ENCODE data around the gene FGF6. TPM values are rescaled to one million over a fixed set of nuclear protein-coding genes. Genes with fewer than 3 reads are reported as not detected.

The FGF6 gene
- total RNA-seq, 4 donors from 2014 or later = not detected

- Histone ChIP-seq H3K4me3 (no peak overlapping the region), H3K9me3 (no peaks in the 10 kb centered on the region), H3K4me1 (peaks cover 0 to 31% (median 0%) of the 10 kb centered on the region in 3 donors), H3K36me3 (no peaks in the 10 kb centered on the region), H3K27me3 (no peaks in the 10 kb centered on the region), H3K27ac (peak overlapping the region in 3 of 4 donors; percentile 78 to 85 (median 82))
- no peak for ATAC-seq
- no peak for TF ChIP-seq POLR2A (IDR thresholded peaks at IDR 0.05)
- no peak for TF ChIP-seq CTCF (IDR thresholded peaks at IDR 0.05)
- TF ChIP-seq EP300 (IDR thresholded peaks at IDR 0.05) = no peak
- TF ChIP-seq POLR2AphosphoS5 (IDR thresholded peaks at IDR 0.05) = no peak
- 85 to 100% methylated on average over 1 to 4 of the region's 5 CpGs for WGBS, 2 donors (ENCODE audit: low coverage in 1 of 2)
Measured at GRCh38 chr12:4418913-4419312, 26.7 kb downstream of the FGF6 start.

GRCh38 chr12:4417936-4418335, 27.7 kb downstream of the FGF6 start:
- Histone ChIP-seq H3K27me3 (no peaks in the 10 kb centered on the region), H3K4me3 (peak overlapping the region in 1 of 2 donors; percentile 27), H3K9me3 (no peaks in the 10 kb centered on the region), H3K4me1 (peaks cover 0 to 31% (median 0%) of the 10 kb centered on the region in 3 donors), H3K36me3 (no peaks in the 10 kb centered on the region), H3K27ac (peak overlapping the region; percentile 69 to 85 (median 80))
- TF ChIP-seq POLR2AphosphoS5 (IDR thresholded peaks at IDR 0.05) (no peak), POLR2A (IDR thresholded peaks at IDR 0.05) (no peak), CTCF (IDR thresholded peaks at IDR 0.05) (no peak), EP300 (IDR thresholded peaks at IDR 0.05) (no peak)
- 20 to 21% methylated on average over 4 of the region's 5 CpGs for WGBS, 2 donors (ENCODE audit: low coverage in 1 of 2)
- ATAC-seq = no peak

GRCh38 chr12:4417455-4417854, 28.2 kb downstream of the FGF6 start:
- ATAC-seq = peak; percentile 68
- 0 to 33% methylated on average over 1 to 3 of the region's 6 CpGs for WGBS, 2 donors (ENCODE audit: low coverage in 1 of 2)
- H3K4me3 ChIP-seq = peak overlapping the region in 1 of 2 donors; percentile 27

GRCh38 chr12:4416276-4416675, 29.3 kb downstream of the FGF6 start:
- Histone ChIP-seq H3K27me3 (no peaks in the 10 kb centered on the region), H3K9me3 (no peaks in the 10 kb centered on the region), H3K27ac (no peak overlapping the region), H3K36me3 (no peaks in the 10 kb centered on the region), H3K4me1 (peaks cover 0 to 31% (median 0%) of the 10 kb centered on the region in 3 donors), H3K4me3 (no peak overlapping the region)
- no peak for ATAC-seq
- WGBS, 2 donors (ENCODE audit: low coverage in 1 of 2) = 84 to 91% methylated on average over 3 to 7 of the region's 8 CpGs
- TF ChIP-seq CTCF (IDR thresholded peaks at IDR 0.05) (no peak), POLR2AphosphoS5 (IDR thresholded peaks at IDR 0.05) (no peak), EP300 (IDR thresholded peaks at IDR 0.05) (no peak), POLR2A (IDR thresholded peaks at IDR 0.05) (no peak)

More at GRCh38 chr12:4417455-4417854, 28.2 kb downstream of the FGF6 start:
- Histone ChIP-seq H3K27ac (peak overlapping the region; percentile 69 to 85 (median 80)), H3K4me1 (peaks cover 0 to 31% (median 0%) of the 10 kb centered on the region in 3 donors), H3K36me3 (no peaks in the 10 kb centered on the region), H3K9me3 (no peaks in the 10 kb centered on the region), H3K27me3 (no peaks in the 10 kb centered on the region)
- TF ChIP-seq CTCF (IDR thresholded peaks at IDR 0.05) = no peak
- no peak for TF ChIP-seq EP300 (IDR thresholded peaks at IDR 0.05)
- no peak for TF ChIP-seq POLR2AphosphoS5 (IDR thresholded peaks at IDR 0.05)
- no peak for TF ChIP-seq POLR2A (IDR thresholded peaks at IDR 0.05)

- TF ChIP-seq POLR2A (IDR thresholded peaks at IDR 0.05) (no peak), CTCF (IDR thresholded peaks at IDR 0.05) (no peak), POLR2AphosphoS5 (IDR thresholded peaks at IDR 0.05) (no peak), EP300 (IDR thresholded peaks at IDR 0.05) (no peak)
- Histone ChIP-seq H3K36me3 (no peaks in the 10 kb centered on the region), H3K27ac (no peak overlapping the region), H3K4me3 (no peak overlapping the region), H3K27me3 (no peaks in the 10 kb centered on the region), H3K4me1 (peaks cover 0 to 17% (median 0%) of the 10 kb centered on the region in 3 donors), H3K9me3 (no peaks in the 10 kb centered on the region)
- no peak for ATAC-seq
- WGBS, 2 donors (ENCODE audit: low coverage in 1 of 2) = 86 to 100% methylated on average over 1 of the region's 1 CpG
Measured at GRCh38 chr12:4412465-4412864, 33.1 kb downstream of the FGF6 start.

All from gastroesophageal sphincter (tissue), 4 donors.